GM19397 (cell line): Measurements from ENCODE around the gene GRIK4.

ENCODE experiments used
- ATAC-seq: cut with Tn5 transposase; IDR thresholded peaks from one replicate; pipeline ENCODE4 v1.9.1; 2021; ENCODE audit warnings: mild to moderate bottlenecking, moderate library complexity; ENCODE audit not compliant: unreplicated experiment

The GRIK4 gene

DNA sequence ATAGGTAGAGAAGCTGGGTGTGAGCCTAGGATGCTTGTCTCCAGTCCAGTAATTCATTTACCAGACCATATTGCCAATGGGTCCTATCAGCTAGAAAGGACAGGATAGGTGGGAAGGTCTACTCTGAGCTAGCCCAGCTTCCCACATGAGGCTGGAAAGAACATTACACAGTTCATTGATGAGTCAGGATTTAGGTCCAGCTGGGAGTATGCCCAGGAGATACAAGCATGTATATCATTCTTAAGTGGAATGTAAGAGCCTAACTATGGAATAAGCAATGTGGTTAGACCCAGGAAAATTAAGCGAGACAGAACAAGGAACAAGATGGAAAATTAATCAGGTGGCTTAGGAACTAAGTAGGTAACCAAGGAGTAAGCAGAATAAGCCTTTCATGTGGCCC lies 453.3 kb downstream of the GRIK4 start:
- ATAC-seq, result no peak

DNA sequence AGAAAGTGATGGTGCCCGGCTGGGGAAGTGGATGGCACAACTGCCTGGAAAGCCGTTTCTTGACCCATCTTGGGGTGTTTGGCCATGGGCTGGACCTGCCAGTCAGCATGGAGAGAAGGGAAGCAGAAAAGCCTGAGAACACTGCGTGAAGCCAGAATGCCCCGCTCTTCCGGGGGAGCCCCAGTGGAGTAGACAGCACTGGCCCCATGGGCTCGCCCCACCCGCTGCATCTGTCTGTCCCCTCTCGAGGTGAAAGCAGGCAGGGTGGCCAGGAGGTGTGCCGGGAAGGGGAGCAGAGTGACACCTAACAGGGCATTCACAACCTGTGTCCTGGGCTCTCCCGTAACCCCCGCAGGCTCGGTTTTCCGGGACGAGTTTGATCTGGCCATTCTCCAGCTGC lies 455.3 kb downstream of the GRIK4 start:
- no peak for ATAC-seq

DNA sequence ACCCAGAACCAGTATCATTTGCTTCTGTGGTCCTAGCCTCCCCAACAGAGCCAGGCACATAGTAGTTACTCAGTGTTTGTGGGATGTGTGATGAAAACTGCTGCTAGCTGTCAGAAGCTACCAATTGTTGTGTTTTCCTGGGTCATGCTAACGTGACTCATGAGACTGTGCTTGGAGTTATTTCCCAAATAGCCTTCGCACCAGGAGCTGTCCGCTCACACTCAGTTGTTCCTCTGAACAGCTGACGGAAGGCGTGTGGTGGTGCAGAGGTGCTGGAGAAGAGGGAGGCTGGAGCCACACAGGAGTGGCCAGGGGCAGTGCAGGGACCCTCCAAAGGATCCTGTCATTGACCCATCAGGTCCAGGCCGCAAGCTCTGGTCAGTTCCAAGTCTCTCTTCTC lies 458.4 kb downstream of the GRIK4 start:
- no peak for ATAC-seq

DNA sequence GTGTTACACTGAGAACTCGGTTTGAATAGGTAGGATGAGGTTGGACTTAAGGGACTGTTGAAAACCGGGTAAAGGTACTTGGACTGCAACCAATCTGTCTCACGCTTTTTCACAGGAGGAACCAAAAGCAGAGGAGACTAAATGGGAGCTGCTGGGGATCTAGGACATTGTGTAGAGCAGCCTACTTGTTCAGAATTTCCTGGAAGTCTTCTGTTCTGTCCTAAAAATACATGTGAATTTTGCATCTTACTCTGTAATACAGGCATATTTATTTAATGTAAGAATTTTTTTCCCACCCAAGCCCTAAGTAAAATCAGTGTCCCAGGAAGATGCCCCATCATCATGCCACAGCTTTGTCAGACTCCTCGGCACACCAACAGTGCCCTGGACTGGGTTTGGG lies 460.3 kb downstream of the GRIK4 start:
- no peak for ATAC-seq

- no peak for ATAC-seq
Observed at GRCh38 chr11:120972621-120973020, 461.1 kb downstream of the GRIK4 start.

DNA sequence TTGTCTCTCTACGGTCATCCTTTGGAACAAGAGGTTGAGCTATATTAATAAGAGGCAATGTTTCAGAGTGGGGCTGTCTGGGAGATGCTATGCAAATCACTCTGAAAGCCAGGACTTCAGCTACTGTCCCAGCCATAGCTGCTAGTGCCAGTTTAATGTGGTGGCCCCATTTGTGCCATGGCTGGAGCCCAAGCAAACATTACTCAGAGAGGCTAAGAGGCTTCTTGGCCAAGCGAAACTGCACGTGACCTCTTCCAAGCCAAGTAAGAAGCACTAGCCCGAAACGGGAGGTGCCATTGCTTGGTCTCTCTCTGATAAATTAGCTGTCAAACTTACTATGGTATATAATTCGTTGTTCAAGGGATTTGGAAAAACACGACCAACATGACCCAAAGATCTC lies 462.0 kb downstream of the GRIK4 start:
- ATAC-seq, result no peak

- ATAC-seq, result no peak
Observed at GRCh38 chr11:120974466-120974865, 462.9 kb downstream of the GRIK4 start.

- no peak for ATAC-seq
Observed at GRCh38 chr11:120974965-120975364, 463.4 kb downstream of the GRIK4 start.

GRCh38 chr11:120977266-120978137 lies 466.0 kb downstream of the GRIK4 start:
- ATAC-seq, result no peak

DNA sequence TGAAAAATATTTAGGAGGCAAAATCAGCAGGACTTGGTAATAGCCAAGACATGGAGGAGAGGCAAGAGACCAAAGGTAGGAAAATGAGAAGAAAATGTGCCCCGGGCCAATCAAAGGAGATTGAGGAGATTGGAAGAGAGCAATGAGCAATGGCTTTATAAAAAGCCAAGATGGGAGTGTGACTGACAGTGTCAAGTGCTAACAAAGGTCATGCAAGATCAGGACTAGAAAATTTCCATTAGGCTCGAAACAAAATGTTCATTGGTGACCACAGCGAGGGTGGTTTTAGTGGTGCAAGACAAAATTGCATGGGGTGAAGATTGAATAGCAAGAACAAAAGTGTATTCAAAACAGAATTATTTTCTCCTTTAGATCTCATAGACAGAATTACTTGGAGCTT lies 467.2 kb downstream of the GRIK4 start:
- no peak for ATAC-seq

DNA sequence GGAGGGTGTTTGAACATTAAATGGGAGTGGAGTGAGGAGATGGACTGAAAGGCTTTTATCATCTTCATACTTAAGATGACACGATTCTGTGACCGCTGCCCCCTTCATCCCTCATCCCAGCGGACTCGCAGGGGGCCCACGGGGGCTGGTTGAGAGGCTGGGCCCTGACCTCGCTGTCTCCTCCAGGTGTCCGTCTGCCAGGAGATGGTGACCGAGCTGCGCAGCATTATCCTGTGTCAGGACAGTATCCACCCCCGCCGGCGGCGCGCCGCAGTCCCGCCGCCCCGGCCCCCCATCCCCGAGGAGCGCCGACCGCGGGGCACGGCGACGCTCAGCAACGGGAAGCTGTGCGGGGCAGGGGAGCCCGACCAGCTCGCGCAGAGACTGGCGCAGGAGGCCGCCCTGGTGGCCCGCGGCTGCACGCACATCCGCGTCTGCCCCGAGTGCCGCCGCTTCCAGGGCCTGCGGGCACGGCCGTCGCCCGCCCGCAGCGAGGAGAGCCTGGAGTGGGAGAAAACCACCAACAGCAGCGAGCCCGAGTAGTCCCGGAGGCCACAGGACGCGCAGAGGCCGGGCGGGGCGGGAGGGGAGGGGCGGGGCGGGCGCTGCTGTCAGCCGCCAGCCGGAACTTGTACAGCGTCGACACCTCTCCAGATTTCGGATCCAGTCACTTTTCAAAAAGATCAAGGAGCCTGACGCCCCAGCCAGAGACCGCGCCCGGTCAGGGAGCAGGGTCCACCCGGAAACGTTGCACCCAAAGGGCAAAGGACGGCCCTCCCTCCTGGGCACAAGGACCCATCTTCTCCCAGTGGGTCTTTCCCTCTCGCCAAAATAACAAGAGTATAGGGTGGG lies 474.4 kb downstream of the GRIK4 start:
- peak; percentile 63 for ATAC-seq

GRCh38 chr11:120988603-120989002 lies 477.1 kb downstream of the GRIK4 start:
- no peak for ATAC-seq

- ATAC-seq, result no peak
Observed at GRCh38 chr11:120991830-120992686, 480.5 kb downstream of the GRIK4 start.

DNA sequence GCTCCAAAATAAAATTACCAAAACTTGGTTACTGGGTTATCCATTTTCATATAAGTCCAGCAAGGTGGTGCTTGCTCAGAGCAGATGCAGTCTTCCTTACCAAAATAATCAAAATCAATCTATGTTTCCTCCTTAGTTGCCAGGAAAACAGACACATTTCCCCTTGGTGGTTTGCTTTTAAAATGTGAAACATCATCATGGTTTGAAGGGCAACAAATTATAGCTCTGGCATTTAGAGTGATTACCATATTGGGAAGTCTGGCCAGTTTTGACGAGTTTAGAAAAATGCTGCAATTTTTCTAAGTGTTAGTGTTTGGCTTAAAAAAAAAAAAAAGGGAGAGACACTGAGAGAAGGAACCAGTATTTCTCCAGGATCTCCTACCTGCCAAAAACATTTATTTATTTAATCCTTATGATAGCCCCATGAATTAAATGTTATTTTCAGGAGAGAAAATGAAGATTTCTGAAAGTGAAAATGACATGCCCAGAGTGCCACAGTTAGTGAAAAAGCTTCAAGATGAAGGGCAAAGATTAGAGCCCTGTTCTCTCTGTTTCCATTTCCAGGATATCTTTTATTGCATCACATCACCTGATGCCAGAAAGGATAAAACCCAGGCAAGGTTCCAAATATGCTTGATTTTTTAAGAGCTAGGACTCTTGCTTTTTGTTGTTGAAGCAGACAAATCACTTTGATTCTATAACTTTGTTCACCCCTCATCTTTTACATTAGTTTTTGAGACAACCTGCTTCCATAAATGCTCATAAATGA lies 482.7 kb downstream of the GRIK4 start:
- no peak for ATAC-seq

DNA sequence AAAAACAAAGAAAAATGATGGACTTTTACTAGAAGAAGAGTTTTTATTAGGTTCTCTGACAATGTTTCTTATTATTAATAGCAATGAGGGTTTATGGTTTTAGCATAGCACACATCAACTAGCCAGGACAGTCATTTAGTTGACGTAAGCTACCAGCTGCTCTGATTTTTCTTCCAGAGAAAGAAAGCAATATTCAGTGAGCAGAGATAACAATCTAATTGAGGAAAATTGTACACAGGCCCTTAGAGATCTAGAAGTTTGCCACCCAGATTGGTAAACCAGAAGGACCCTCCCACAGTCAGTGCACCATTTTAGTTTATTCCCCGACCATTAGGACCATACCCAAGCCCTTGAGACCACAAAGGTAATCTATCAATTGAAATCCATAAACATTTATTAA lies 483.6 kb downstream of the GRIK4 start:
- no peak for ATAC-seq

GRCh38 chr11:120996973-120997372 lies 485.4 kb downstream of the GRIK4 start:
- ATAC-seq, result no peak

DNA sequence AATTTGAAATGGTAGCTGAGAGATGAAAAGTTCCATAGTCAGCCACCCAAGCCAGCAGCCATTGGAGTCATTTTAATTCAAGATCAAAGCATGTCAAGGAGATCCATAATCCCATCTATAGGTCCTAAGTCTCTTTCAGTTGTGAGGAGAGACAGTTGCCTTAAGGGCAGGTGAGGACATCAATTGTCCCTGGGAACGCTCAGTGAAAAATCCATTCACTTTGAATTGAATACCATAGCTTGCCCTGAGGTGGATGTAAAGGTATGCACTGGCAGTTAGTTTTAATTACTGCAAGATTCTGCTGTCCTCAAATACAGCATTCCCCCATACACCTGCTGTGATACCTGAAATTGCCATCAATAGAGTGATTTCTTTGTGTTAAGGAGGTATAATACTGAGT lies 487.0 kb downstream of the GRIK4 start:
- no peak for ATAC-seq

- ATAC-seq, result no peak
Observed at GRCh38 chr11:121004206-121004840, 492.8 kb downstream of the GRIK4 start.

- ATAC-seq, result no peak
Observed at GRCh38 chr11:121006922-121007321, 495.4 kb downstream of the GRIK4 start.

GRCh38 chr11:121008551-121008950 lies 497.0 kb downstream of the GRIK4 start:
- no peak for ATAC-seq
